ENCODE measurements around the gene RGL2. TPM values are rescaled to one million over a fixed set of nuclear protein-coding genes. Genes with fewer than 3 reads are reported as not detected.

RGL2 gene
- total and polyA plus RNA-seq, 10 donors = 73.3 to 212 (median 142) TPM

GRCh38 chr6:33292996-33293682 lies 5.6 kb downstream of the RGL2 start:
- H3K4me3 ChIP-seq = no peak overlapping the region
- H3K27me3 ChIP-seq (replicated peaks in 1 of 7) = no peaks in the 10 kb centered on the region
- no peaks in the 10 kb centered on the region for H3K9me3 ChIP-seq
- 89 to 93% (median 90%) methylated on average over 16 of the region's 16 CpGs for WGBS, 5 donors
- H3K27ac ChIP-seq = no peak overlapping the region
- TF ChIP-seq POLR2AphosphoS5 (IDR thresholded peaks at IDR 0.05) (peak in 2 of 3 donors; percentile 37 to 56), CTCF (IDR thresholded peaks at IDR 0.05 in 8 of 11, conservative IDR thresholded peaks at IDR 0.05 in 3 of 11) (no peak), POLR2A (IDR thresholded peaks at IDR 0.05) (no peak)
- DNase-seq = no peak
- intact Hi-C loops (cut with DNase I; ENCODE audit: low total_unique reads) = no loop called here
- H3K36me3 ChIP-seq = peaks cover 4 to 71% (median 58%) of the 10 kb centered on the region in 6 donors
- peaks cover 17 to 77% (median 50%) of the 10 kb centered on the region in 6 donors for H3K4me1 ChIP-seq

GRCh38 chr6:33290459-33290858 lies 8.3 kb downstream of the RGL2 start:
- DNase-seq = no peak
- TF ChIP-seq POLR2AphosphoS5 (IDR thresholded peaks at IDR 0.05) (peak in 2 of 3 donors; percentile 34 to 43), POLR2A (IDR thresholded peaks at IDR 0.05) (no peak)
- WGBS, 5 donors = 69 to 81% (median 74%) methylated on average over 7 of the region's 7 CpGs
- H3K4me3 ChIP-seq = peak overlapping the region in 5 of 8 donors; percentile 66 to 86 (median 83)
- peaks cover 4 to 77% (median 64%) of the 10 kb centered on the region in 6 donors for H3K36me3 ChIP-seq
- no peaks in the 10 kb centered on the region for H3K9me3 ChIP-seq
- intact Hi-C loops (cut with DNase I; ENCODE audit: low total_unique reads) = no loop called here
- no peaks in the 10 kb centered on the region for H3K27me3 ChIP-seq (replicated peaks in 1 of 7)
- peaks cover 15 to 66% (median 39%) of the 10 kb centered on the region in 6 donors for H3K4me1 ChIP-seq
- H3K27ac ChIP-seq = peak overlapping the region in 4 of 8 donors; percentile 87 to 94 (median 88)

- DNase-seq = no peak
- TF ChIP-seq POLR2AphosphoS5 (IDR thresholded peaks at IDR 0.05) (peak in 1 of 3 donors; percentile 21), CTCF (IDR thresholded peaks at IDR 0.05 in 8 of 11, conservative IDR thresholded peaks at IDR 0.05 in 3 of 11) (no peak)
- Histone ChIP-seq H3K4me3 (peak overlapping the region; percentile 66 to 86 (median 83)), H3K4me1 (peaks cover 15 to 60% (median 36%) of the 10 kb centered on the region in 6 donors), H3K9me3 (no peaks in the 10 kb centered on the region), H3K27ac (peak overlapping the region; percentile 76 to 94 (median 88)), H3K27me3 (replicated peaks in 1 of 7) (no peaks in the 10 kb centered on the region), H3K36me3 (peaks cover 4 to 77% (median 63%) of the 10 kb centered on the region in 6 donors)
- WGBS, 5 donors = 4 to 7% (median 5%) methylated on average over 14 of the region's 14 CpGs
- intact Hi-C loops (cut with DNase I; ENCODE audit: low total_unique reads) = no loop called here
These were observed 8.9 kb downstream of the RGL2 start for GRCh38 chr6:33289784-33290315.

GRCh38 chr6:33288921-33289783 lies 9.6 kb downstream of the RGL2 start, which contains the start of the genes PFDN6 and WDR46:
Gene PFDN6 (plus strand): TSS chr6:33289601. CDS start chr6:33289857, 256 bp downstream.
Gene WDR46 (minus strand): TSS chr6:33289239. CDS start chr6:33289170, 69 bp downstream.
- Histone ChIP-seq H3K4me1 (peaks cover 15 to 60% (median 33%) of the 10 kb centered on the region in 6 donors), H3K9me3 (no peaks in the 10 kb centered on the region), H3K27me3 (replicated peaks in 1 of 7) (no peaks in the 10 kb centered on the region), H3K27ac (peak within 1 kb of the TSS; percentile 76 to 94 (median 88)), H3K4me3 (peak within 1 kb of the TSS; percentile 66 to 86 (median 83)), H3K36me3 (peaks cover 4 to 77% (median 60%) of the 10 kb centered on the region in 6 donors)
- 0 to 1% (median 0%) methylated on average over 43 of the region's 43 CpGs for WGBS, 5 donors
- peak in 1 of 11 experiments; percentile 19 for TF ChIP-seq CTCF (IDR thresholded peaks at IDR 0.05 in 8 of 11, conservative IDR thresholded peaks at IDR 0.05 in 3 of 11)
- no peak for TF ChIP-seq POLR2A (IDR thresholded peaks at IDR 0.05)
- peak; percentile 11 to 68 (median 64) for TF ChIP-seq POLR2AphosphoS5 (IDR thresholded peaks at IDR 0.05)
- DNase-seq = peak; percentile 91
- intact Hi-C loops (cut with DNase I; ENCODE audit: low total_unique reads) = no loop called here

Data from spleen (tissue), 11 donors.